KMS-11 (cell line): Measurements from ENCODE around the gene ENDOG.

Source experiments
- H2AFZ ChIP-seq: fragments of 200-600 bp; sonication (generic); 2 replicates; pipeline ENCODE4 v1.6.1; 2016; ENCODE audit warnings: antibody characterized with exemption, mixed run types, low read depth
- H3K27ac ChIP-seq: fragments of 200-600 bp; sonication (generic); 2 replicates; pipeline ENCODE4 v1.6.1; 2016; ENCODE audit warnings: mild to moderate bottlenecking, mixed run types
- H3K27me3 ChIP-seq: fragments of 200-600 bp; sonication (generic); 2 replicates; pipeline ENCODE4 v1.6.1; 2017; ENCODE audit warnings: mild to moderate bottlenecking, low read depth, mixed run types, moderate library complexity; ENCODE audit not compliant: insufficient read depth
- H3K36me3 ChIP-seq: fragments of 200-600 bp; sonication (generic); 2 replicates; pipeline ENCODE4 v1.6.1; 2017; ENCODE audit warnings: mild to moderate bottlenecking, mixed run types; ENCODE audit not compliant: insufficient read depth
- H3K4me1 ChIP-seq: fragments of 200-600 bp; sonication (generic); 2 replicates; pipeline ENCODE4 v1.6.1; 2016; ENCODE audit warnings: mild to moderate bottlenecking, low read depth, mixed run types; ENCODE audit not compliant: poor library complexity, severe bottlenecking
- H3K4me2 ChIP-seq: fragments of 200-600 bp; sonication (generic); 2 replicates; pipeline ENCODE4 v1.7.0; 2016; ENCODE audit warnings: mild to moderate bottlenecking, mixed run types
- H3K4me3 ChIP-seq: fragments of 200-600 bp; sonication (generic); IDR thresholded peaks from 2 replicates; pipeline ENCODE4 v1.6.1; 2017; ENCODE audit warnings: low read depth, low read length, mixed read lengths; ENCODE audit not compliant: insufficient read depth
- H3K79me2 ChIP-seq: fragments of 200-600 bp; sonication (generic); 2 replicates; pipeline ENCODE4 v1.6.1; 2016; ENCODE audit warnings: low read depth, mixed run types; ENCODE audit not compliant: insufficient read depth
- H3K9ac ChIP-seq: fragments of 200-600 bp; sonication (generic); 2 replicates; pipeline ENCODE4 v1.6.1; 2016; ENCODE audit warnings: mild to moderate bottlenecking, mixed run types
- H4K20me1 ChIP-seq: fragments of 200-600 bp; sonication (generic); 2 replicates; pipeline ENCODE4 v1.6.1; 2016; ENCODE audit warnings: mild to moderate bottlenecking, mixed run types; ENCODE audit not compliant: insufficient read depth
- TF ChIP-seq, protein P1 (sequence below): fragments of 200-600 bp; sonication (generic); conservative IDR thresholded peaks from 2 replicates; pipeline ENCODE4 v1.6.1; 2017; ENCODE audit warnings: low read depth, mild to moderate bottlenecking, antibody characterized with exemption, low read length, moderate library complexity, mixed read lengths

ENDOG gene

DNA sequence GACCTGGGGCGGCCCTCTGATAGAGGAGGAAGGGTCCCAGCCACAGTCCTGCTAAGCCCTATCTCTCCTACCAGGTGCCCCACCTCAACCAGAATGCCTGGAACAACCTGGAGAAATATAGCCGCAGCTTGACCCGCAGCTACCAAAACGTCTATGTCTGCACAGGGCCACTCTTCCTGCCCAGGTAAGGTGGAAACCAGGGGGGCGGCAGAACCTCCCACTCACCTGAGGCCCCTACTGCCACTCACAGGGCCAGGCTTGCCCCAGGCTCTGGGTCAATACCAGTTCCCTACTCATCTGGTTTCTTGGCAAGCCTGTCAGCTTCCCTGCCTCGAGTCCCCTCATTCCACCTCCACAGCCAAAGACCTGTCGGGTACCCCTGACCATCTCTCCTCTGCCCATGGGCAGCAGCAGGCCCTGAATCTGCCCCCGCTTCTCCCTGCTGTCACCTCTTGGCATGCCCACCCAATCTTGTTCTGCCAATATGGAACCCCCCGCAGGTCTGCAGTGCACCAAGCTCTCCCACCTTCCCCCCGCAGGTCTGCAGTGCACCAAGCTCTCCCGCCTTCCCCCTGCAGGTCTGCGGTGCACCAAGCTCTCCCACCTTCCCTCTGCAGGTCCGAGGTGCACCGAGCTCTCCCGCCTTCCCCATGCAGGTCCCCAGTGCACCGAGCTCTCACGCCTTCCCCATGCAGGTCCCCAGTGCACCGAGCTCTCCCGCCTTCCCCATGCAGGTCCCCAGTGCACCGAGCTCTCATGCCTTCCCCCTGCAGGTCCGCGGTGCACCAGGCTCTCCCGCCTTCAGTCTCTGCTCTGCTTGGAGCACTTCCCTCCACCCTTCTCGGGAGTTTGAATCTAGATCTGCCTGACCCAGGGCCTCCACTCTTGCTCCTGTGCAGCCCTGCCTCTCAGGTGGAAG, 2.6 kb downstream of the ENDOG start:
- no peaks in the 10 kb centered on the region for H3K79me2 ChIP-seq
- H3K36me3 ChIP-seq: no peaks in the 10 kb centered on the region
- H2AFZ ChIP-seq: no peak overlapping the region
- no peaks in the 10 kb centered on the region for H4K20me1 ChIP-seq
- no peak overlapping the region for H3K27ac ChIP-seq
- H3K4me2 ChIP-seq: no peak overlapping the region
- H3K4me3 ChIP-seq: no peak overlapping the region
- no peak overlapping the region for H3K9ac ChIP-seq
- TF ChIP-seq, protein P1, sequence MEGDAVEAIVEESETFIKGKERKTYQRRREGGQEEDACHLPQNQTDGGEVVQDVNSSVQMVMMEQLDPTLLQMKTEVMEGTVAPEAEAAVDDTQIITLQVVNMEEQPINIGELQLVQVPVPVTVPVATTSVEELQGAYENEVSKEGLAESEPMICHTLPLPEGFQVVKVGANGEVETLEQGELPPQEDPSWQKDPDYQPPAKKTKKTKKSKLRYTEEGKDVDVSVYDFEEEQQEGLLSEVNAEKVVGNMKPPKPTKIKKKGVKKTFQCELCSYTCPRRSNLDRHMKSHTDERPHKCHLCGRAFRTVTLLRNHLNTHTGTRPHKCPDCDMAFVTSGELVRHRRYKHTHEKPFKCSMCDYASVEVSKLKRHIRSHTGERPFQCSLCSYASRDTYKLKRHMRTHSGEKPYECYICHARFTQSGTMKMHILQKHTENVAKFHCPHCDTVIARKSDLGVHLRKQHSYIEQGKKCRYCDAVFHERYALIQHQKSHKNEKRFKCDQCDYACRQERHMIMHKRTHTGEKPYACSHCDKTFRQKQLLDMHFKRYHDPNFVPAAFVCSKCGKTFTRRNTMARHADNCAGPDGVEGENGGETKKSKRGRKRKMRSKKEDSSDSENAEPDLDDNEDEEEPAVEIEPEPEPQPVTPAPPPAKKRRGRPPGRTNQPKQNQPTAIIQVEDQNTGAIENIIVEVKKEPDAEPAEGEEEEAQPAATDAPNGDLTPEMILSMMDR: no peak
- no peaks in the 10 kb centered on the region for H3K27me3 ChIP-seq
- H3K4me1 ChIP-seq: peaks cover 13% of the 10 kb centered on the region

DNA sequence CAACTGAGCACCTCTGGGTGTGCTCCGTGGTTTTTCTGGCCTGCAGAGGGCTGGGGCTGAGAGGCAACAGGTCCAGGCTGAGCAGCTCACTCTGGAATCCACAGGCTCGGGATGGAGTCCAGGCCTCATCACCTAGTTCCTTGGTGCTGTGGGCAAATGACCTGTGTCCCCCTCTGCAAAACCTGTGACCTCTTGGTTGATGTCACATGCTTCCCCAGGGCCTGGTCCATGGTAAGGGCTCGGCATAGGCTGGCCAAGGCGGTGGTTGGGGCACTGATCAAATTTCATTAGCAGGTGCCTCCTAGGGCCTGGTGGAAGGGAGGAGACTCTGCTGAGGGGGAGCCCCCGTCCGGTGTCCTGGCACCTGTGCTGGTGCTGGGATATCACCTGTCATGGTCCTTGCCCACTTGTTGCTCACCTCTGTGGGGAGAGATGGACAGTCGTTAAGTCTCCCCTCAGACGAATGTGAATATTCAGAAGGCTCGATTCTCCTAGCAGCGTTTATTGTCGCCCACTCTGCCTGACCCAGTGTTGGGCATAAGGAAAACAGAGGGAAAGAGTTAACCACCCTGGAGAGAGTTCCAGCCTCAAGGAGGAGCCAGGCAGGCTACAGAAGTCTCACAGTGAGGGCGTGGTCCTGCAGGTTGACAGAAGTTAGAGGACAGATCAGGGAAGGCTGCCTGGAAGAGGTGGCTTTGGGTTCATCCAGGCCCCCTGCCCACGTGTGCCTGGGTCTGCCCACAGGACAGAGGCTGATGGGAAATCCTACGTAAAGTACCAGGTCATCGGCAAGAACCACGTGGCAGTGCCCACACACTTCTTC, 3.5 kb downstream of the ENDOG start:
- Histone ChIP-seq H2AFZ (no peak overlapping the region), H3K36me3 (no peaks in the 10 kb centered on the region; the same call in 1 of the 2 replicates), H3K27me3 (no peaks in the 10 kb centered on the region), H3K27ac (no peak overlapping the region), H3K79me2 (no peaks in the 10 kb centered on the region), H3K4me2 (no peak overlapping the region), H3K4me1 (peaks cover 13% of the 10 kb centered on the region), H4K20me1 (no peaks in the 10 kb centered on the region), H3K9ac (no peak overlapping the region), H3K4me3 (no peak overlapping the region)
- TF ChIP-seq, protein P1: no peak

DNA sequence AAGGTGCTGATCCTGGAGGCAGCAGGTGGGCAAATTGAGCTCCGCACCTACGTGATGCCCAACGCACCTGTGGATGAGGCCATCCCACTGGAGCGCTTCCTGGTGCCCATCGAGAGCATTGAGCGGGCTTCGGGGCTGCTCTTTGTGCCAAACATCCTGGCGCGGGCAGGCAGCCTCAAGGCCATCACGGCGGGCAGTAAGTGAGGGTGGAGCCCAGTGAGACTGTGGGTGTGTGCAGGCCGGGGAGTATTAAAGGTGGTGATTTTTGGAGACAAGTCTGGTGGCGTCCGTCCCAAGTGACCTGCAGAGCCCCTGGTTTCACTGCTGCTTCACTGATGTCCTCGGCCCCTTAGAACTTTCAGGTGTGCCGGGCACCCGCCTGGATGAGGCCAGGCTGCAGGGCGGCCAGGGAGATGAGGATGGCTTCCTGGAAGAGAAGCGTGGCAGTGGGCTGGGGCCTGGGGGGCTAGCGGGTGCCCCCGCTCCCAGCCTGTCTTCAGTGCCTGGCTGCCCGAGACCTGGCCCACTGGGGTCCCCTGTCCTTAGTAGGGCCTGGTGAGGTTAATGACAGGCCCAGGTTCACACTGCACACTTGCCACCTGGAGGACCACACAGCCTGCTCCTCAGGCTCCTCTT, 4.2 kb downstream of the ENDOG start:
- no peak overlapping the region for H3K4me2 ChIP-seq
- H3K9ac ChIP-seq: no peak overlapping the region
- H3K4me1 ChIP-seq: peaks cover 11% of the 10 kb centered on the region
- no peak overlapping the region for H2AFZ ChIP-seq
- H3K36me3 ChIP-seq: no peaks in the 10 kb centered on the region; the same call in 1 of the 2 replicates
- H3K27me3 ChIP-seq: no peaks in the 10 kb centered on the region
- H4K20me1 ChIP-seq: no peaks in the 10 kb centered on the region
- no peak overlapping the region for H3K4me3 ChIP-seq
- no peak overlapping the region for H3K27ac ChIP-seq
- TF ChIP-seq, protein P1: no peak
- H3K79me2 ChIP-seq: peaks cover 5% of the 10 kb centered on the region; the same call in 1 of the 2 replicates

DNA sequence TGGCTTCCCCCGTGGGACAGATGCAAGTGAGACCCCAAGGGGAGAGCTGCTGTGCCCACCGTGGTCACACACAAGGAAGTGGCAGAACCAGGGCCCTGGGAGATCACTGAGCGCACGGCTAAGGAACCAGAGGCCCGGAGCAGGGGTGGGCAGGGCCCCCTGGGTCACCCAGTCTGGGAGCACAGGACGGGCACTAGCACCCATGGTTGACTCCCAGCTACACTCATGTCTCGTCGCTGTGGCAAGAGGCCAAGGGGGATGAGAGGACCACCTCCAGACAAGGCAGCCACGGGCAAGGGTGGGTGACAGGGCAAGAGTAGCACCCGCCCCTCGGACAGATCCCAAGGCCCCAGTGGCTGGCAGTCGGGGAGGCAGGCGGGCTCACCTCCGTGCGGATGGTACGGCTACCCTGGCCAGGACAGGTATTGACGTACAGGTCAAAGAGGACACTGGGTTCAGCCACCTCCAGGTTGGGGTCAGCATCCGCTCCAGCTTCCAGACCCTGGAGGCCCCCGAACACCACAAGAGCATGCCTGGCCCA, 5.1 kb downstream of the ENDOG start:
- H3K36me3 ChIP-seq: no peaks in the 10 kb centered on the region; the same call in 1 of the 2 replicates
- no peak overlapping the region for H3K4me3 ChIP-seq
- no peak overlapping the region for H2AFZ ChIP-seq
- H3K4me2 ChIP-seq: no peak overlapping the region
- no peak overlapping the region for H3K9ac ChIP-seq
- no peaks in the 10 kb centered on the region for H4K20me1 ChIP-seq
- H3K79me2 ChIP-seq: peaks cover 9% of the 10 kb centered on the region
- peaks cover 8% of the 10 kb centered on the region for H3K4me1 ChIP-seq
- H3K27ac ChIP-seq: no peak overlapping the region
- TF ChIP-seq, protein P1: no peak
- no peaks in the 10 kb centered on the region for H3K27me3 ChIP-seq
